ENCODE measurements around the gene MYO5B. TPM values are rescaled to one million over a fixed set of nuclear protein-coding genes. Genes with fewer than 3 reads are reported as not detected.

MYO5B gene
- total and polyA plus RNA-seq, 9 of the 15 experiments (the other 6 are each of a cell fraction or from before 2014, with no cell fraction given): 0.07 to 0.42 (median 0.28) TPM

- intact Hi-C loops (cut with micrococcal nuclease) (no loop called here), in situ Hi-C loops (cut with MboI) (no loop called here)
- BruUV-seq (replicated peaks): no TSS peak
- TF ChIP-seq ZBTB26 (CRISPR knock-in tag; IDR thresholded peaks at IDR 0.05): no peak
- TF ChIP-seq CGGBP1 (CRISPR knock-in tag; IDR thresholded peaks at IDR 0.05): no peak
- no peak for TF ChIP-seq HDAC6 (IDR thresholded peaks at IDR 0.05; ENCODE audit: low read depth, low read length)
- no peak for TF ChIP-seq SOX6 (IDR thresholded peaks at IDR 0.05)
- TF ChIP-seq, protein P1, sequence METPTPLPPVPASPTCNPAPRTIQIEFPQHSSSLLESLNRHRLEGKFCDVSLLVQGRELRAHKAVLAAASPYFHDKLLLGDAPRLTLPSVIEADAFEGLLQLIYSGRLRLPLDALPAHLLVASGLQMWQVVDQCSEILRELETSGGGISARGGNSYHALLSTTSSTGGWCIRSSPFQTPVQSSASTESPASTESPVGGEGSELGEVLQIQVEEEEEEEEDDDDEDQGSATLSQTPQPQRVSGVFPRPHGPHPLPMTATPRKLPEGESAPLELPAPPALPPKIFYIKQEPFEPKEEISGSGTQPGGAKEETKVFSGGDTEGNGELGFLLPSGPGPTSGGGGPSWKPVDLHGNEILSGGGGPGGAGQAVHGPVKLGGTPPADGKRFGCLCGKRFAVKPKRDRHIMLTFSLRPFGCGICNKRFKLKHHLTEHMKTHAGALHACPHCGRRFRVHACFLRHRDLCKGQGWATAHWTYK (CRISPR knock-in tag; IDR thresholded peaks at IDR 0.05): no peak
- TF ChIP-seq, protein P2, sequence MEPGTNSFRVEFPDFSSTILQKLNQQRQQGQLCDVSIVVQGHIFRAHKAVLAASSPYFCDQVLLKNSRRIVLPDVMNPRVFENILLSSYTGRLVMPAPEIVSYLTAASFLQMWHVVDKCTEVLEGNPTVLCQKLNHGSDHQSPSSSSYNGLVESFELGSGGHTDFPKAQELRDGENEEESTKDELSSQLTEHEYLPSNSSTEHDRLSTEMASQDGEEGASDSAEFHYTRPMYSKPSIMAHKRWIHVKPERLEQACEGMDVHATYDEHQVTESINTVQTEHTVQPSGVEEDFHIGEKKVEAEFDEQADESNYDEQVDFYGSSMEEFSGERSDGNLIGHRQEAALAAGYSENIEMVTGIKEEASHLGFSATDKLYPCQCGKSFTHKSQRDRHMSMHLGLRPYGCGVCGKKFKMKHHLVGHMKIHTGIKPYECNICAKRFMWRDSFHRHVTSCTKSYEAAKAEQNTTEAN (CRISPR knock-in tag; IDR thresholded peaks at IDR 0.05): no peak
- no peak for TF ChIP-seq SRSF1 (IDR thresholded peaks at IDR 0.05; ENCODE audit: low read depth, low read length)
- TF ChIP-seq CAMTA2 (CRISPR knock-in tag; conservative IDR thresholded peaks at IDR 0.05): no peak
- no peak for TF ChIP-seq BRD4 (IDR thresholded peaks at IDR 0.05)
- H3K79me2 ChIP-seq (ENCODE audit: control insufficient read depth, insufficient read depth, low read length): no peaks in the 10 kb centered on the region
- no peak for DNase-seq (ENCODE audit: extremely low read depth in 1 of 4, low spot score in 3 of 4)
- H3K4me3 ChIP-seq: no peak overlapping the region
- H3K9me1 ChIP-seq (ENCODE audit: control insufficient read depth, insufficient read depth, low read length): no peaks in the 10 kb centered on the region
- H4K20me1 ChIP-seq (replicated peaks; ENCODE audit: control insufficient read depth, insufficient read depth, low read length): no peaks in the 10 kb centered on the region; the same call in 1 of the 2 replicates
- FAIRE-seq: no peak
- no peak for ATAC-seq
- peaks cover 0 to 4% of the 10 kb centered on the region in 2 experiments; a peak in 2 of 5 replicates for H3K27me3 ChIP-seq (ENCODE audit: control insufficient read depth in 2 of 2, insufficient read depth in 2 of 2, low read length in 2 of 2)
- POLR2A ChIA-PET: interaction anchor here (1.0 kb wide), 1 partner anchor 10 kb away, joined by 4 read pairs; no protein-coding TSS in a partner anchor
- H3K9me3 ChIP-seq (replicated peaks; ENCODE audit: control insufficient read depth, insufficient read depth, low read depth, low read length): no peaks in the 10 kb centered on the region
- no peak overlapping the region for H2AFZ ChIP-seq (ENCODE audit: low read depth, low read length)
- CTCF ChIA-PET (ENCODE audit: low intra/inter-chr PET ratio): no interaction called here
- no peak overlapping the region for H3K27ac ChIP-seq (ENCODE audit: extremely low read depth, low read depth, low read length)
- WGBS (ENCODE audit: insufficient coverage, low coverage, missing lambda C conversion rate): 4% methylated on average over 4 of the region's 4 CpGs
- H3K9ac ChIP-seq (ENCODE audit: insufficient read depth in 1 of 2, low read depth in 2 of 2, low read length in 2 of 2): no peak overlapping the region
- no peak overlapping the region for H3K4me2 ChIP-seq (ENCODE audit: insufficient read depth, low read length)
- H3K4me1 ChIP-seq (replicated peaks in 1 of 2; ENCODE audit: control insufficient read depth in 2 of 2, insufficient read depth in 2 of 2, low read length in 2 of 2): no peaks in the 10 kb centered on the region
- H3K36me3 ChIP-seq (ENCODE audit: control insufficient read depth, insufficient read depth, low read length): no peaks in the 10 kb centered on the region
Measured at GRCh38 chr18:49980896-49981295, 214.1 kb downstream of the MYO5B start.
